ENCODE results near the gene PRRC2A.

PRRC2A gene

DNA sequence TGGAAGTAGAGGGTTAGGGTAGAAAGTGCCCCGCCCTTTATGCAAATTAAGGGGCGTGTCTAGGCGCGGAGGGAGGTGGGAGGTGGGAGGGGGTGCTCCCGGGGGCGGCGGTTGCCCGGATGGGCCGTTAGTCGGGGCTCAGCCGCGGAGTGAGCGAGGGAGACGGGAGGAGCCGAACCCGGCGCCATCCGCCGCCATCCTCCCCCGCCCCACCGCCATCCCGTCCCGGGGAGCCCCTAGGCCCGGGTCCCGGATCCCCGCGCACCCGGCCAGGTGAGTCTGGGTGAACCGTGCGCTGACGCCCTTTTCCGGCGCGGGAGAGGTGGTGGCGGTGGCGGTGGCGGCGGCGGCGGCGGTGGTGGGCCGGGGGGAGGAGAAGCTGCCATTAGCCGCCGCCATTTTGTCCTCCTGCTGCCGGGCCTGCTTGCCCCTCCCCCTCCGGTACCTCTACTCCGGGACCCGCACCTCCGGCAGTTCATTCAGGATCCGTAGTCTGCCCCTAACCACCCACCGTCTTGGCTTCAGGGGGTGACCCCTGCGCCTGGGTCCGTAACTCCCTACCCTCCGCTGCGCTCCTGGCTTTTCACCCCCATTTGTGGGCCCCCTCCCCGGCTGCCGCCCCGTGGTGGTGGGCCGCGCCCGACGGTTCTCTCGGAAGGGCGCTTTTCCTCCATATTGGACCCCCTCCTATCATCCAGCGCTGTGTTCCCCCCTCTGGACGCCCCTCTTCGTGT is at the start of gene PRRC2A:
Gene PRRC2A, plus strand, starts transcription at position 130 of the 734 bp plus-strand sequence. CDS start 2,075 bp downstream, outside the sequence.
- CTCF ChIA-PET: interaction anchor here (0.8 kb wide), 1 partner anchor 33 kb away, joined by 3 read pairs; no protein-coding TSS in a partner anchor
- H3K27me3 Mint-ChIP-seq: no peaks in the 10 kb centered on the region
- H3K27ac Mint-ChIP-seq: peak within 1 kb of the TSS; percentile 95
- peaks cover 50% of the 10 kb centered on the region for H3K4me1 Mint-ChIP-seq
- DNase-seq: peak; percentile 85
- H3K9me3 Mint-ChIP-seq: no peaks in the 10 kb centered on the region
- peaks cover 48% of the 10 kb centered on the region for H3K36me3 Mint-ChIP-seq
- peak within 1 kb of the TSS; percentile 91 for H3K4me3 Mint-ChIP-seq

- H3K9me3 Mint-ChIP-seq: no peaks in the 10 kb centered on the region
- peaks cover 96% of the 10 kb centered on the region for H3K4me1 Mint-ChIP-seq
- peak; percentile 82 for DNase-seq
- H3K36me3 Mint-ChIP-seq: peaks cover 31% of the 10 kb centered on the region
- peak within 1 kb of the TSS; percentile 94 for H3K4me3 Mint-ChIP-seq
- H3K27me3 Mint-ChIP-seq: peaks cover 8% of the 10 kb centered on the region
- CTCF ChIA-PET: interaction anchor here (27.0 to 33.1 kb wide), 2 partner anchors 19 to 22 kb away, joined by 780 to 1087 read pairs; partner anchors contain the start of genes ATP6V1G2, LST1, NCR3 and NFKBIL1
- peak within 1 kb of the TSS; percentile 96 for H3K27ac Mint-ChIP-seq
Observed at GRCh38 chr6:31572041-31572911, 48.2 kb upstream of the PRRC2A start, which contains the start of gene LTA. Gene LTA (plus strand): TSS chr6:31572289. CDS start chr6:31572743, 454 bp downstream.

DNA sequence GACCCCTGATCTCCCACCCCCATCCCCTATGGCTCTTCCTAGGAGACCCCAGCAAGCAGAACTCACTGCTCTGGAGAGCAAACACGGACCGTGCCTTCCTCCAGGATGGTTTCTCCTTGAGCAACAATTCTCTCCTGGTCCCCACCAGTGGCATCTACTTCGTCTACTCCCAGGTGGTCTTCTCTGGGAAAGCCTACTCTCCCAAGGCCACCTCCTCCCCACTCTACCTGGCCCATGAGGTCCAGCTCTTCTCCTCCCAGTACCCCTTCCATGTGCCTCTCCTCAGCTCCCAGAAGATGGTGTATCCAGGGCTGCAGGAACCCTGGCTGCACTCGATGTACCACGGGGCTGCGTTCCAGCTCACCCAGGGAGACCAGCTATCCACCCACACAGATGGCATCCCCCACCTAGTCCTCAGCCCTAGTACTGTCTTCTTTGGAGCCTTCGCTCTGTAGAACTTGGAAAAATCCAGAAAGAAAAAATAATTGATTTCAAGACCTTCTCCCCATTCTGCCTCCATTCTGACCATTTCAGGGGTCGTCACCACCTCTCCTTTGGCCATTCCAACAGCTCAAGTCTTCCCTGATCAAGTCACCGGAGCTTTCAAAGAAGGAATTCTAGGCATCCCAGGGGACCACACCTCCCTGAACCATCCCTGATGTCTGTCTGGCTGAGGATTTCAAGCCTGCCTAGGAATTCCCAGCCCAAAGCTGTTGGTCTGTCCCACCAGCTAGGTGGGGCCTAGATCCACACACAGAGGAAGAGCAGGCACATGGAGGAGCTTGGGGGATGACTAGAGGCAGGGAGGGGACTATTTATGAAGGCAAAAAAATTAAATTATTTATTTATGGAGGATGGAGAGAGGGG is 47.0 kb upstream of the PRRC2A start:
- CTCF ChIA-PET: interaction anchor here (0.6 to 33.1 kb wide), 3 partner anchors 20 to 46 kb away, joined by 3 to 1087 read pairs (median 780); partner anchors contain the start of genes ATP6V1G2, LST1, NCR3 and NFKBIL1
- peak overlapping the region; percentile 94 for H3K4me3 Mint-ChIP-seq
- no peak for DNase-seq

DNA sequence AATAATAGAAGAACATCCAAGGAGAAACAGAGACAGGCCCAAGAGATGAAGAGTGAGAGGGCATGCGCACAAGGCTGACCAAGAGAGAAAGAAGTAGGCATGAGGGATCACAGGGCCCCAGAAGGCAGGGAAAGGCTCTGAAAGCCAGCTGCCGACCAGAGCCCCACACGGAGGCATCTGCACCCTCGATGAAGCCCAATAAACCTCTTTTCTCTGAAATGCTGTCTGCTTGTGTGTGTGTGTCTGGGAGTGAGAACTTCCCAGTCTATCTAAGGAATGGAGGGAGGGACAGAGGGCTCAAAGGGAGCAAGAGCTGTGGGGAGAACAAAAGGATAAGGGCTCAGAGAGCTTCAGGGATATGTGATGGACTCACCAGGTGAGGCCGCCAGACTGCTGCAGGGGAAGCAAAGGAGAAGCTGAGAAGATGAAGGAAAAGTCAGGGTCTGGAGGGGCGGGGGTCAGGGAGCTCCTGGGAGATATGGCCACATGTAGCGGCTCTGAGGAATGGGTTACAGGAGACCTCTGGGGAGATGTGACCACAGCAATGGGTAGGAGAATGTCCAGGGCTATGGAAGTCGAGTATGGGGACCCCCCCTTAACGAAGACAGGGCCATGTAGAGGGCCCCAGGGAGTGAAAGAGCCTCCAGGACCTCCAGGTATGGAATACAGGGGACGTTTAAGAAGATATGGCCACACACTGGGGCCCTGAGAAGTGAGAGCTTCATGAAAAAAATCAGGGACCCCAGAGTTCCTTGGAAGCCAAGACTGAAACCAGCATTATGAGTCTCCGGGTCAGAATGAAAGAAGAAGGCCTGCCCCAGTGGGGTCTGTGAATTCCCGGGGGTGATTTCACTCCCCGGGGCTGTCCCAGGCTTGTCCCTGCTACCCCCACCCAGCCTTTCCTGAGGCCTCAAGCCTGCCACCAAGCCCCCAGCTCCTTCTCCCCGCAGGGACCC is 46.1 kb upstream of the PRRC2A start:
- Mint-ChIP-seq H3K36me3 (peaks cover 45% of the 10 kb centered on the region), H3K27ac (peak overlapping the region; percentile 96), H3K27me3 (peaks cover 4% of the 10 kb centered on the region), H3K4me3 (peak overlapping the region; percentile 92), H3K4me1 (peaks cover 91% of the 10 kb centered on the region), H3K9me3 (no peaks in the 10 kb centered on the region)
- no peak for DNase-seq
- CTCF ChIA-PET: interaction anchor here (0.6 to 33.1 kb wide), 4 partner anchors 20 to 83 kb away, joined by 3 to 1087 read pairs (median 392); partner anchors contain the start of genes ATP6V1G2, LST1, NCR3 and NFKBIL1

More for the DNA sequence above, 47.0 kb upstream of the PRRC2A start:
- Mint-ChIP-seq H3K4me1 (peaks cover 91% of the 10 kb centered on the region), H3K27me3 (peaks cover 4% of the 10 kb centered on the region), H3K27ac (peak overlapping the region; percentile 96), H3K36me3 (peaks cover 38% of the 10 kb centered on the region), H3K9me3 (no peaks in the 10 kb centered on the region)

GRCh38 chr6:31575335-31575901 is 45.1 kb upstream of the PRRC2A start, which contains the start of gene TNF:
Gene TNF (plus strand): TSS chr6:31575565. CDS start chr6:31575742, 177 bp downstream.
- peak; percentile 86 for DNase-seq
- no peaks in the 10 kb centered on the region for H3K9me3 Mint-ChIP-seq
- H3K36me3 Mint-ChIP-seq: peaks cover 53% of the 10 kb centered on the region
- CTCF ChIA-PET: interaction anchor here (0.5 to 33.1 kb wide), 4 partner anchors 18 to 82 kb away, joined by 3 to 1087 read pairs (median 392); partner anchors contain the start of genes ATP6V1G2, LST1, NCR3 and NFKBIL1
- H3K27me3 Mint-ChIP-seq: peaks cover 4% of the 10 kb centered on the region
- H3K27ac Mint-ChIP-seq: peak within 1 kb of the TSS; percentile 87
- peaks cover 88% of the 10 kb centered on the region for H3K4me1 Mint-ChIP-seq
- peak within 1 kb of the TSS; percentile 92 for H3K4me3 Mint-ChIP-seq

GRCh38 chr6:31575952-31576685 is 44.4 kb upstream of the PRRC2A start:
- Mint-ChIP-seq H3K9me3 (no peaks in the 10 kb centered on the region), H3K36me3 (peaks cover 59% of the 10 kb centered on the region), H3K4me3 (peak overlapping the region; percentile 92), H3K4me1 (peaks cover 82% of the 10 kb centered on the region), H3K27ac (peak overlapping the region; percentile 87), H3K27me3 (peaks cover 4% of the 10 kb centered on the region)
- DNase-seq: no peak
- CTCF ChIA-PET: interaction anchor here (2.5 to 33.1 kb wide), 3 partner anchors 8 to 23 kb away, joined by 9 to 1087 read pairs (median 780); partner anchors contain the start of genes ATP6V1G2, LST1, NCR3 and NFKBIL1

DNA sequence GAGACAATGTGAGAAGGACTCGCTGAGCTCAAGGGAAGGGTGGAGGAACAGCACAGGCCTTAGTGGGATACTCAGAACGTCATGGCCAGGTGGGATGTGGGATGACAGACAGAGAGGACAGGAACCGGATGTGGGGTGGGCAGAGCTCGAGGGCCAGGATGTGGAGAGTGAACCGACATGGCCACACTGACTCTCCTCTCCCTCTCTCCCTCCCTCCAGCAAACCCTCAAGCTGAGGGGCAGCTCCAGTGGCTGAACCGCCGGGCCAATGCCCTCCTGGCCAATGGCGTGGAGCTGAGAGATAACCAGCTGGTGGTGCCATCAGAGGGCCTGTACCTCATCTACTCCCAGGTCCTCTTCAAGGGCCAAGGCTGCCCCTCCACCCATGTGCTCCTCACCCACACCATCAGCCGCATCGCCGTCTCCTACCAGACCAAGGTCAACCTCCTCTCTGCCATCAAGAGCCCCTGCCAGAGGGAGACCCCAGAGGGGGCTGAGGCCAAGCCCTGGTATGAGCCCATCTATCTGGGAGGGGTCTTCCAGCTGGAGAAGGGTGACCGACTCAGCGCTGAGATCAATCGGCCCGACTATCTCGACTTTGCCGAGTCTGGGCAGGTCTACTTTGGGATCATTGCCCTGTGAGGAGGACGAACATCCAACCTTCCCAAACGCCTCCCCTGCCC is 43.5 kb upstream of the PRRC2A start:
- Mint-ChIP-seq H3K9me3 (no peaks in the 10 kb centered on the region), H3K4me1 (peaks cover 73% of the 10 kb centered on the region), H3K27ac (peak overlapping the region; percentile 87), H3K27me3 (peaks cover 4% of the 10 kb centered on the region), H3K36me3 (peaks cover 68% of the 10 kb centered on the region), H3K4me3 (peak overlapping the region; percentile 92)
- DNase-seq: peak; percentile 73
- CTCF ChIA-PET: interaction anchor here (2.5 to 33.1 kb wide), 3 partner anchors 9 to 24 kb away, joined by 9 to 1087 read pairs (median 780); partner anchors contain the start of genes ATP6V1G2, LST1, NCR3 and NFKBIL1

DNA sequence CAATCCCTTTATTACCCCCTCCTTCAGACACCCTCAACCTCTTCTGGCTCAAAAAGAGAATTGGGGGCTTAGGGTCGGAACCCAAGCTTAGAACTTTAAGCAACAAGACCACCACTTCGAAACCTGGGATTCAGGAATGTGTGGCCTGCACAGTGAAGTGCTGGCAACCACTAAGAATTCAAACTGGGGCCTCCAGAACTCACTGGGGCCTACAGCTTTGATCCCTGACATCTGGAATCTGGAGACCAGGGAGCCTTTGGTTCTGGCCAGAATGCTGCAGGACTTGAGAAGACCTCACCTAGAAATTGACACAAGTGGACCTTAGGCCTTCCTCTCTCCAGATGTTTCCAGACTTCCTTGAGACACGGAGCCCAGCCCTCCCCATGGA is 42.9 kb upstream of the PRRC2A start:
- peaks cover 73% of the 10 kb centered on the region for H3K36me3 Mint-ChIP-seq
- H3K27me3 Mint-ChIP-seq: peaks cover 4% of the 10 kb centered on the region
- H3K9me3 Mint-ChIP-seq: no peaks in the 10 kb centered on the region
- CTCF ChIA-PET: interaction anchor here (2.5 to 33.1 kb wide), 3 partner anchors 9 to 25 kb away, joined by 9 to 1087 read pairs (median 780); partner anchors contain the start of genes ATP6V1G2, LST1, NCR3 and NFKBIL1
- no peak for DNase-seq
- peak overlapping the region; percentile 92 for H3K4me3 Mint-ChIP-seq
- H3K27ac Mint-ChIP-seq: peak overlapping the region; percentile 87
- H3K4me1 Mint-ChIP-seq: peaks cover 72% of the 10 kb centered on the region

- H3K4me3 Mint-ChIP-seq: peak overlapping the region; percentile 93
- H3K27me3 Mint-ChIP-seq: peaks cover 4% of the 10 kb centered on the region
- DNase-seq: no peak
- H3K36me3 Mint-ChIP-seq: peaks cover 74% of the 10 kb centered on the region
- CTCF ChIA-PET: interaction anchor here (1.2 to 33.1 kb wide), 4 partner anchors 8 to 25 kb away, joined by 3 to 1087 read pairs (median 394); partner anchors contain the start of genes ATP6V1G2, LST1, NCR3 and NFKBIL1
- H3K9me3 Mint-ChIP-seq: no peaks in the 10 kb centered on the region
- H3K27ac Mint-ChIP-seq: peak overlapping the region; percentile 97
- H3K4me1 Mint-ChIP-seq: peaks cover 70% of the 10 kb centered on the region
Observed at GRCh38 chr6:31578184-31579118, 42.1 kb upstream of the PRRC2A start.

DNA sequence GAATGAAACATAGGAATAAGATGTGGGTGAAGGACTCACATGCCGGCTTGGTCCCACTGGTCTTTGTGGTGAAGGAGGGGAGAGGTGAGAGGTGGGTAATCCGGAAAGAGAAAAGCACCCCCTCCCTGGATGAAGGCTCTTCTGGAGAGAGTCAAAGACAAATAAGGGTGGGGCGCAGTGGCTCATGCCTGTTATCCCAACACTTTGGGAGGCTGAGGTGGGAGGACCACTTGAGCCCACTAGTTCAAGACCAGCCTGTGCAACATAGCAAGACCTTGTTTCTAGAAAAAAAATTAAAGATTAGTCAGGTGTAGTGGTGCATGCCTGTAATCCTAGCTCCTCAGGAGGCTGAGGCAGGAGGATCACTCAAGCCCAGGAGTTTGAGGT is 41.4 kb upstream of the PRRC2A start:
- peaks cover 71% of the 10 kb centered on the region for H3K36me3 Mint-ChIP-seq
- peaks cover 70% of the 10 kb centered on the region for H3K4me1 Mint-ChIP-seq

More for the DNA sequence above, 41.4 kb upstream of the PRRC2A start:
- peak overlapping the region; percentile 97 for H3K27ac Mint-ChIP-seq
- H3K4me3 Mint-ChIP-seq: peak overlapping the region; percentile 93
- H3K9me3 Mint-ChIP-seq: no peaks in the 10 kb centered on the region
- DNase-seq: no peak
- peaks cover 4% of the 10 kb centered on the region for H3K27me3 Mint-ChIP-seq
- CTCF ChIA-PET: interaction anchor here (1.2 to 33.1 kb wide), 3 partner anchors 9 to 26 kb away, joined by 3 to 1087 read pairs (median 780); partner anchors contain the start of genes ATP6V1G2, LST1, NCR3 and NFKBIL1

All from activated naive CD4-positive, alpha-beta T cell treated with anti-CD3 and anti-CD28 coated beads, Interleukin-2, amount 10 ng/mL, durations not matched to agents 7 days and 5 days (primary cell).